Hematopoietic multipotent progenitor cell treated with erythropoietin and hydrocortisone succinate and interleukin-3 and kit ligand, for 6 days (in vitro differentiated cells): ENCODE measurements around the gene LATS2.
A peak's percentile ranks its signal among the peaks of the same experiment; 100 is the strongest.
"Not testable (repeated sequence)": the region's sequence is repeated elsewhere in the genome, so short reads cannot be mapped to it uniquely, and the experiment has no call there.

Experiments used
- DNase-seq: peaks from one replicate; pipeline ENCODE4 v3.0.0-alpha.2; 2015

The LATS2 gene

GRCh38 chr13:20989656-20990321 lies 71.6 kb downstream of the LATS2 start:
- DNase-seq, result no peak

GRCh38 chr13:20988909-20989655 lies 72.3 kb downstream of the LATS2 start:
- DNase-seq, result no peak

- DNase-seq, result no peak
These were observed 73.1 kb downstream of the LATS2 start for GRCh38 chr13:20988033-20988908.

- DNase-seq, result no peak
These were observed 73.8 kb downstream of the LATS2 start for GRCh38 chr13:20987599-20987998.

GRCh38 chr13:20984879-20985278 lies 76.5 kb downstream of the LATS2 start:
- DNase-seq, result no peak

- DNase-seq, result no peak
These were observed 78.0 kb downstream of the LATS2 start for GRCh38 chr13:20983386-20983785.

DNA sequence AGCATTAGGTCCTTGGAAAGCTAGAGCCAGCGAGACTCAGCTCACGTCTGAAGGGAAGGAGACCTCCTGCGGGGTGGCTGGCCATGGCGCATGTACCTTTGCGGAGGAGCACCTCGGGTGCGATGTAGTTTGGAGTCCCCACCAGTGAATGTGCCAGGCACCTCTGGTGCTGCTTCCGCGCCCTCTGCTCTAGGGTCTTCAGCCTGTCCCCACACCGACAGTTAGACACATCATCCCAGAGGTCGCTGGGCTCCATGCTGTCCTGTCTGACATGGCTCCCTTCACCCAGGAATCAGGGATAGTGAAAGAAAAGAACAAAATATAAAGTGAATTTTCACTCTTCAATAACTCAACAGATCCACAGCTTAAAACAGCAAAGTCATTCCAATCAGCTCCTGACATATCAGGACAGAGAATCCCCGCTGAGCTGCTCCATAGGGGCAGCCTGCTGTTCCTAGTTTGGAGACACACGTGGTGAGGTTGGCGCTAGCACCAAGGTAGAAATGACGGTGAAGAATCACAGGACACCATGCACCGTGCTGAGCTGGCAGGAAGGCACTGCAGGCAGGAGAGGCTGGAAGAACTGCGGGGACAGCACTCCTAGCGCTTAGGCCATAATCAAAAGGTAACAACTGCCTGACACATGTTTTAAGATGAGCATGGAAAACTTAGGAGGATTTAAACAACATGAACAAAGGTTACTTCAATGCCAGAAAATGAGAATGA lies 79.9 kb downstream of the LATS2 start:
- no peak for DNase-seq

DNA sequence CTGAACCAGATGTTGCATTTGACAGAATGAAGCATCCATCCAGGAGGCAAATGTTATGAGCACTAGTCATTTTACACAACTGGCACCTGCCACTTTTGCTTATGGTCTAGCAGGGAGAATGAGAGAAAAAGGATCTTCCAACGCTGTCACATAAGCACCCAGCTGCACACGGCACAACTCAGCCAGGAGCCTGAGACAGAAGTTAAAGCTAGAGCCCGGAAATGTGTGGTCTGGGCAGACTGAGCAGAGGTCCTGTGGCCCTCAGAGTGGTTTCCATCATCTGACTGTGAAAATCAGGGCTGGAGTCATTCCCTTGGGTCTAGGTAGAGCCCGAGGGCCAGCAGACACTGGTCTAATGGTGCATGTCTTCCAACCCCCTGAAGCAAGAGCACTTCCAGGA lies 80.5 kb downstream of the LATS2 start:
- no peak for DNase-seq

DNA sequence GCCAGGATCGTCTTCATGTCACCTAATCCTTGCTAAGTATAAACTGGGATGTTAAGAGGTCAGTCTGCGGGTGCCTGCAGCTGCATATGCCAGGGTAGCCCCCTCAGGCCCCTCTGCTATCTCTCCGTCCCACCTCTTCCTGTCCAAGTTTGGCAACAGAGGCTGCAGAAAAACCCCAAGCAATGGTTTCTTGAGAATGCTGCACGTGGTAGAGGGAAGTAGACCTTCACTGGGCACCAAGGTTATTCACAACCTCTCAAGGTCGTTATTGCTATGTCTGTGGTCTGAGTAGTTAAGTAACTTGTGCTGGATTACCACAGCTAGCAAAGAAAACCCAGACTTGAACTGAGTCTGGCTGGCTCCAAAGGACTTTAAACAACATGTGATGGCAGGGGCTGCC lies 81.0 kb downstream of the LATS2 start:
- peak; percentile 35 for DNase-seq

- DNase-seq, result no peak
These were observed 84.0 kb downstream of the LATS2 start for GRCh38 chr13:20977394-20977793.

- DNase-seq, result no peak
These were observed 86.3 kb downstream of the LATS2 start for GRCh38 chr13:20974981-20975585.

DNA sequence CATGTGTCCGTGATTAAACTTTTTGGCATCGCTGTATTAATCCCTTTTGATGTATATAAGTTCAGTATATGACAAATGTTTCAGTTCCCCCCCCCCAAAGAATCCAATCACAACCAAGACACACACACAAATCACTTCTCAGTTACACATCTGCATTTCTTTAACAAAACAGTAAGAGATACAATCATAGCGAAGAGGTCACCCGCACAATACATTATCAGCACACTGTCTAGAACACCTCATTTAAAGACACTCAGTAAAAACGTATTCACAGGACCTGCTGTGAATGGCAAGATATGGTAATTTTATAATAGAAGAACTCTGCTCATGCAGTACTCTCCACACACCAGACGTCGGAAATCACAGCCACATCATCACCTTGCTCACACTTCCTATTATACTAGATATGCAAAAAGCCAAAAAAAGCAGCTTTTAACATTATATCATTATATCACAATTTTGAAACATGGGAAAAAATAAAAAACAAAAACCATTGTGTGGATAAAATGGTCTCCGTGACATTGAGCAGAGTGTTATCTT lies 87.4 kb downstream of the LATS2 start:
- DNase-seq, result no peak

- no peak for DNase-seq
These were observed 88.7 kb downstream of the LATS2 start for GRCh38 chr13:20972731-20973130.

DNA sequence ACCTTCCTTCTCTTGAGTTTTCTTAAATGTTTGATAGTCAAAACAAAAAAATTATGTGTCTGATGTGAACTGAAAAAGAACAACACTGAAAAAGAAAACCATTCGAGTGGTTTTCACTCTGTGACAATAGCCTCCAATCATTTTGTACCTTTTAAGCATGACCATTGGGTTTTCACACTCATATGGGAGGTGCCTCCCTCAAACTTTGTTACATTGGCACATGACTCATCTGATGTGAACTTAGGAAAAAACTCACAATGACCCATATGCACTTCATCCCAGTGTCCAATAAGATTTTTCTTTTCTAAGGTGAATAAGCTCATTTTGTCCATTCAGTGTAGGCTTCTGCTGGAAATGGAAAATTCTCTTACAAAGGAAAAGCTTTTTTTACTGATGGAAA lies 92.2 kb downstream of the LATS2 start:
- peak; percentile 14 for DNase-seq

GRCh38 chr13:20968745-20969144 lies 92.6 kb downstream of the LATS2 start:
- peak; percentile 17 for DNase-seq

DNA sequence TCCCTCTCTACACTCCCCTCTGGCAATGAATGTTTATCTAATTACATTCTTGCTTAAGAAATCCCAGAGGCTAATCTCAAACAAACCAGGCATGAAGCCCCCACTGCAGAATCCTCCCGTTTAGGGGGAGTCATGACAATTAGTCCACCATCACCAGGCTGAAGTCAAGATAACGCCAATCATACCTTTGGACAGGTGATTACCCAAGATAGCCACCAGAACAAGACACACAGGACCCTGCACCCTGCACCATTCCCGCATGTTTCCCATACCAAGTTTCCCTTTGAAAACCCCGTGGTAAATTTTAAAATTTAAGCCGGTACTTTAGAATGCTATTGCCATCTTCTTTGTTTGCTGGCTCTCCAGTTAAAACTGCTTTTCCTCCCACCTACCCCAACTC lies 94.0 kb downstream of the LATS2 start:
- DNase-seq, result no peak

- no peak for DNase-seq
These were observed 96.5 kb downstream of the LATS2 start for GRCh38 chr13:20964904-20965303.

- not testable (repeated sequence) for DNase-seq
These were observed 99.7 kb downstream of the LATS2 start for GRCh38 chr13:20961663-20962062.

- peak; percentile 43 for DNase-seq
These were observed 100.6 kb downstream of the LATS2 start for GRCh38 chr13:20960663-20961309.

GRCh38 chr13:20957049-20957620 lies 104.3 kb downstream of the LATS2 start:
- peak; percentile 60 for DNase-seq

GRCh38 chr13:20955496-20955895 lies 105.9 kb downstream of the LATS2 start:
- DNase-seq, result no peak
